ENCODE data around the gene CRB2.
A peak's percentile ranks its signal among the peaks of the same experiment; 100 is the strongest.

The CRB2 gene

GRCh38 chr9:123348317-123348992, 7.5 kb upstream of the CRB2 start:
- no peak for DNase-seq

GRCh38 chr9:123349033-123349432, 7.0 kb upstream of the CRB2 start:
- no peak for DNase-seq

- peak; percentile 81 for DNase-seq
Observed at GRCh38 chr9:123349691-123350480, 6.1 kb upstream of the CRB2 start.

- no peak for DNase-seq
Observed at GRCh38 chr9:123350590-123351310, 5.2 kb upstream of the CRB2 start.

- DNase-seq: no peak
Observed at GRCh38 chr9:123353041-123353440, 3.0 kb upstream of the CRB2 start.

GRCh38 chr9:123353984-123354591, 1.9 kb upstream of the CRB2 start:
- peak; percentile 90 for DNase-seq

- DNase-seq: peak; percentile 71
Observed at GRCh38 chr9:123354806-123355508, 1.0 kb upstream of the CRB2 start.

GRCh38 chr9:123356851-123357742, 1.1 kb downstream of the CRB2 start:
- no peak for DNase-seq

GRCh38 chr9:123357743-123358059, 1.7 kb downstream of the CRB2 start:
- DNase-seq: no peak

GRCh38 chr9:123358181-123358905, 2.3 kb downstream of the CRB2 start:
- no peak for DNase-seq

GRCh38 chr9:123359106-123359505, 3.1 kb downstream of the CRB2 start:
- DNase-seq: no peak

GRCh38 chr9:123359546-123359945, 3.5 kb downstream of the CRB2 start:
- no peak for DNase-seq

- peak; percentile 99 for DNase-seq
Observed at GRCh38 chr9:123360161-123361085, 4.4 kb downstream of the CRB2 start.

GRCh38 chr9:123361086-123361730, 5.2 kb downstream of the CRB2 start:
- peak; percentile 85 for DNase-seq

- DNase-seq: no peak
Observed at GRCh38 chr9:123361731-123362510, 5.9 kb downstream of the CRB2 start.

- no peak for DNase-seq
Observed at GRCh38 chr9:123362856-123363255, 6.9 kb downstream of the CRB2 start.

- peak; percentile 79 for DNase-seq
Observed at GRCh38 chr9:123364241-123364824, 8.3 kb downstream of the CRB2 start.

GRCh38 chr9:123365287-123365880, 9.4 kb downstream of the CRB2 start:
- peak; percentile 75 for DNase-seq
